GM18909 (cell line): ENCODE results near the gene KRTAP16-1.
"Not testable (repeated sequence)": the region's sequence is repeated elsewhere in the genome, so short reads cannot be mapped to it uniquely, and the experiment has no call there.

Source experiments
- ATAC-seq: cut with Tn5 transposase; IDR thresholded peaks from one replicate; pipeline ENCODE4 v1.9.1; 2021; ENCODE audit warnings: mild to moderate bottlenecking; ENCODE audit not compliant: unreplicated experiment, poor library complexity

KRTAP16-1 gene

GRCh38 chr17:41308918-41309359 is at the start of gene KRTAP16-1:
Gene KRTAP16-1 (minus strand): TSS chr17:41309309. CDS start chr17:41309253, 56 bp downstream.
- no peak for ATAC-seq

GRCh38 chr17:41354536-41354935 is 45.4 kb upstream of the KRTAP16-1 start:
- no peak for ATAC-seq

- ATAC-seq, result no peak
Measured at GRCh38 chr17:41352597-41353366, 43.7 kb upstream of the KRTAP16-1 start.

- ATAC-seq, result no peak
Measured at GRCh38 chr17:41351177-41351576, 42.1 kb upstream of the KRTAP16-1 start.

- ATAC-seq, result not testable (repeated sequence)
Measured at GRCh38 chr17:41350381-41350878, 41.3 kb upstream of the KRTAP16-1 start, which contains the start of gene KRT33A. Gene KRT33A (minus strand): TSS chr17:41350828. CDS start chr17:41350767, 61 bp downstream.

GRCh38 chr17:41347869-41348760 is 39.0 kb upstream of the KRTAP16-1 start:
- ATAC-seq, result no peak

- not testable (repeated sequence) for ATAC-seq
Measured at GRCh38 chr17:41346421-41346820, 37.3 kb upstream of the KRTAP16-1 start.

- no peak for ATAC-seq
Measured at GRCh38 chr17:41345992-41346391, 36.9 kb upstream of the KRTAP16-1 start.

GRCh38 chr17:41343029-41343428 is 33.9 kb upstream of the KRTAP16-1 start:
- no peak for ATAC-seq

GRCh38 chr17:41340934-41341861 is 32.1 kb upstream of the KRTAP16-1 start:
- ATAC-seq, result peak; percentile 40

- ATAC-seq, result peak; percentile 39
Measured at GRCh38 chr17:41340494-41340893, 31.4 kb upstream of the KRTAP16-1 start.

- no peak for ATAC-seq
Measured at GRCh38 chr17:41339571-41340172, 30.6 kb upstream of the KRTAP16-1 start.

GRCh38 chr17:41338961-41339485 is 29.9 kb upstream of the KRTAP16-1 start:
- peak; percentile 45 for ATAC-seq

GRCh38 chr17:41335747-41336146 is 26.6 kb upstream of the KRTAP16-1 start:
- no peak for ATAC-seq

GRCh38 chr17:41334385-41335305 is 25.5 kb upstream of the KRTAP16-1 start:
- ATAC-seq, result no peak

GRCh38 chr17:41333836-41334235 is 24.7 kb upstream of the KRTAP16-1 start:
- no peak for ATAC-seq

GRCh38 chr17:41333098-41333497 is 24.0 kb upstream of the KRTAP16-1 start:
- ATAC-seq, result no peak

GRCh38 chr17:41332239-41332638 is 23.1 kb upstream of the KRTAP16-1 start:
- no peak for ATAC-seq
